IPS-15b (cell line): ENCODE results near the gene NEDD8.

Experiments
- H3K27me3 ChIP-seq: one replicate; pipeline ENCODE4 v1.6.1; 2013; ENCODE audit warnings: low read length; ENCODE audit not compliant: control insufficient read depth, insufficient read depth
- H3K36me3 ChIP-seq: one replicate; pipeline ENCODE4 v1.6.1; 2013; ENCODE audit warnings: low read length; ENCODE audit not compliant: control insufficient read depth, insufficient read depth
- H3K4me1 ChIP-seq: one replicate; pipeline ENCODE4 v1.6.1; 2013; ENCODE audit warnings: mild to moderate bottlenecking, low read length; ENCODE audit not compliant: control insufficient read depth, insufficient read depth
- H3K4me3 ChIP-seq: one replicate; pipeline ENCODE4 v1.5.1; 2013; ENCODE audit warnings: low read depth, low read length
- H3K9ac ChIP-seq: one replicate; pipeline ENCODE4 v1.6.1; 2013; ENCODE audit warnings: low read depth, mild to moderate bottlenecking, low read length
- H3K9me3 ChIP-seq: one replicate; pipeline ENCODE4 v1.6.1; 2013; ENCODE audit warnings: mild to moderate bottlenecking, low read length; ENCODE audit not compliant: control insufficient read depth, insufficient read depth

Gene NEDD8

DNA sequence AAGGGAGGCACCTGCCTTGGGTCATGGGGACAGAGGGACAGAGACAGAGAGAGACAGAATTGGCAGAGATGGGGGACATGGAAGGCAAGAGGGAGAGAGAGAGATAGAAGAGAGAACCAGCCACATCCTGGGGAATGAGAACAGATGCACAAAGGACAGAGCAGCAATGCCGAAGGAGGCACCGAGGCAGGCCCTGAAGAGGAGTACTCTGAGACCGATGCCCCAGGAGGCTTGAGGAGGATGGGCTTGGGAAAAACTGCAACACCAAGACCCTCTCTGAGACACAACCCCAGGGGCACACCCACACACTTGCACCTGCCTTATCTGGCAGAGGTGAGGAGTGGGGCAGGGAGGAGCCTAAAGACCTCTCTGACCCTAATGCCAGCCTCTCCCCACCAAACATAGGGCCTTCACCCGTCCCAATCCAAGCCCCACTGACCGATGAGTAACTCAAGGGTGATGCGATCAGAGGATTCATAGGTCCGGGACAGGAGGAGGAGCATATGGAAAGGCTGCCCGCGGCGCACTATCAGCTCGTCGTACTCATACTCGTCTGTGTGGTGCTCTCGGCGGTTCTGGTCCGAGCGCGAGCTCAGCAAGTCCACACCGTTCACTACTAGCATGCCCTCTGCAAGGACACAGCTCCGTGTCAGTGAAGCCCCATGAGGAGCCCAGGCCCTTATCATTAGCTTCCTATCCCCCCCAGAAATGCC, 29.2 kb upstream of the NEDD8 start:
- H3K9ac ChIP-seq = no peak overlapping the region
- H3K27me3 ChIP-seq = no peaks in the 10 kb centered on the region
- H3K36me3 ChIP-seq = peaks cover 8% of the 10 kb centered on the region
- no peaks in the 10 kb centered on the region for H3K4me1 ChIP-seq
- no peaks in the 10 kb centered on the region for H3K9me3 ChIP-seq
- no peak overlapping the region for H3K4me3 ChIP-seq

DNA sequence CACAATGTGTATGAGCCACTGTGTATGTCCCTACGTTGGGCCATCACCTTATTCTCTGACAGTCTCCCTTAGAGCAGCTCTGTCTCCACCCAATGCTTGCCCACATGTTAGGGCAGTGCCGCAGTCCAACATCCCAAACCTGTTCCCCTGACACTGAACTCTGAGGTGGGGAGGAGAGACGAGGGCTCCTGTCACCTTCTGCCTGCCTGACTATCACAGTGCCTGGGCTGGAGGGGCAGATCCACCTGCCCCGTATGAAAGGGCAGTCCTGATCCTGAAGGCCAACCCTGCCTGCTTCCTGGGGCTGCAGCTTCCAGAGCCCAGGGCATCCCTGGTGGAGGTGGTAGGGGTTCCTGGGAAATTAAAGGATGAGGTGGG, 28.6 kb upstream of the NEDD8 start:
- Histone ChIP-seq H3K9me3 (no peaks in the 10 kb centered on the region), H3K4me3 (no peak overlapping the region), H3K4me1 (no peaks in the 10 kb centered on the region), H3K9ac (no peak overlapping the region), H3K36me3 (peaks cover 5% of the 10 kb centered on the region), H3K27me3 (no peaks in the 10 kb centered on the region)

DNA sequence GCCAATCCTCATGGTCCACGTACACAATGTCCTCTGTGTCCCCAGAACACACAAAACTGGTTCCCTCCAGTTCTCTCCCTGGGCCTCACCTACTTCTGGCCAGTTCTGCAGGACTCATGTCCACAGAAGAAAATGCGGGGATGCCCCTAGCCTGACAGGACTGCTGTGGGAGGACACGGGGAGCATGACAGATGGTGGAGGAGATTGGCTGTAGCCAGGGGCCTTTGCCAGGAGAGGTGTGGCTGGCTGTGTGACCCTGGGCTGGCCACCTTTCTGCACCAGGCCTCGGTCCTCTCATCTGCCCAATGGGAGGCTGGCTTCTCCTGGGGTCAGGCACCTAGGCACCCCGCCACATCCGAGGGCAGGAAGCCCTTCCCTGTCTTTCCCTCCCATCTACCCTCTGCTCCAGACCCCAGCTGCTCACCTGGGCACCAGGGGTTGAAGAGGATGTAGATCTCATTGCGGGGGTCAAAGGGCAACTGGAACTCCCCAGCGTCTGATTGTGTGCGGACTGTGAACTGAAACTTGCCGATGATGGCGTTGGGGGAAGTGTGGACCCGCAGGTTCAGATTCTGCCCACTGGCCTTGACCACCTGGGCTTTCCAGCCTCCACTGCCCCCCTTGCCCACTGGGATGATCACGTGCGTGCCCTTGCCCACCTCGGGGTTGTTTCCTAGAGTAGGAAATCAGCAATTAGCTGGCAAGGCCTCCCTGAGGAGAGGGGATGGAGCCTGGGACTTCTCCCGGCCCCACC, 28.0 kb upstream of the NEDD8 start:
- H3K27me3 ChIP-seq = no peaks in the 10 kb centered on the region
- no peaks in the 10 kb centered on the region for H3K4me1 ChIP-seq
- no peak overlapping the region for H3K9ac ChIP-seq
- no peak overlapping the region for H3K4me3 ChIP-seq
- peaks cover 5% of the 10 kb centered on the region for H3K36me3 ChIP-seq
- no peaks in the 10 kb centered on the region for H3K9me3 ChIP-seq

DNA sequence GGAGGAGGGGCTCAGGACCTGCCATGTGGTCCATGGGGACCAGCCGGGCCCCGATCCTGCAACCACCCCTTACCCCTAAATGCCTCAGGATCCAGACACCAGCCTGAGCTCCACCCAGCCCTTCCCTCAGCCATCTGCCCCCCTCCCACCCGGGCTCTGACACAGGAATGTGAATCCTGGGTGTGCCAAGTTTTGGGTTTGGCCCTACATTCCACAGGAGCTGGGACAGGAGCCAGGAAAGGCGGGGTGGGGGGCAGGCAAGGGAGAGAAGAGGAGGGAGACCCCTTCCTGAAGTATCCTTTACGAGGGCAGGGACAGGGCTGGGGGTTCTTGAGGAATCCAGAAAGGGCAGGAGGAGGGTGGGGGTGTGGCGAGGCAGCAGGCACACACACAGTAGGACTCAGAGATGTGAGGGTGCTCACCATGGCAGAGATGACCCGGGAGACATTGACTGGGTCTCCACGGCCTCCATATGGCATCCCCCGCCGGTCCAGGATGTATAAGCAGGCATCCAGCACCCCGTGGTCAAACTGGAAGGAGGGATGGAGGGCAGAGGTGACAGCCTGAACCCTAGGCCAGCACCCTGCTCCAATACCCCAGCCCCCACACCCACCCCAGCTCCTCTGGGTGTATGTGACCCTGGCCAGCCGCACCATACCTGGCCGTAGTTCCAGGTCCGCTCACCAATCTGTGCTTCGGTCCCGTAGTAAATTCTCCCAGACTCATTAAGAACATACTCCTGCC, 27.3 kb upstream of the NEDD8 start:
- H3K4me3 ChIP-seq = no peak overlapping the region
- no peaks in the 10 kb centered on the region for H3K36me3 ChIP-seq
- peak overlapping the region; percentile 37 for H3K9ac ChIP-seq
- no peaks in the 10 kb centered on the region for H3K9me3 ChIP-seq
- H3K27me3 ChIP-seq = no peaks in the 10 kb centered on the region
- no peaks in the 10 kb centered on the region for H3K4me1 ChIP-seq

DNA sequence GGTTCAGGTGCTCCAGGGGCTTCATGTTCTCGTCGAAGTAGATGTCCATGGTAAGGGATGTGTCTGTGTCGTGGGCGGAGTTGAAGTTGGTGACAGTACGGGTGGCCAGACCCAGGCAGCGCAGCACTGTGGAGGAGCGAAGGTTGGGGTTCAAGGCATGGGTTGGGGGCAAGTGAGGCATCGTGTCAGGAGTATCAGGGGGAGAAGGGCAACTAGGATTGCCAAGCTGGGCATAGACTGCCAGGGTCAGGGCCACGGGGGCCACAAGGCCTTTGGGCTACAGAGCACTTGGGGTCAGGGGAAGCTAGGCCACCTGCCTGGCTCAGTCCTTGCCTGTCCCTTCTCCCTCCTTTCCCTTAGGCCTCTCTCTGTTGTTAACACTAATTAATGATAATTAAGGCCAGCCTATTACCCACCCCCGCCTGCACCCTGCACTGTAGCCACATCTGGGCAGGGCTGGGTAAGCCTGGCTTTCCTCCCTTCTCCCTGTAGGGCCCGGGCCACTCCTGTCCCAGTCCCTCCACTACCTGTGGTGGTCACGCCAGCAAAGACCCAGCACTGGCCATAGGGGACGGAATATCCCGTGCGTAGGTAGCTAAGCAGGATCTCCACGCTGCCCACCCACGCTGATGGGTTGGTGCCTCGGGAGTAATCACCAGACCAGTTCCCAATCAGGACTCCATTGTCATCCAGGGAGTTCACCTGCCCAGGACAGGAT, 26.5 kb upstream of the NEDD8 start:
- no peak overlapping the region for H3K9ac ChIP-seq
- H3K27me3 ChIP-seq = no peaks in the 10 kb centered on the region
- no peaks in the 10 kb centered on the region for H3K4me1 ChIP-seq
- H3K36me3 ChIP-seq = no peaks in the 10 kb centered on the region
- H3K4me3 ChIP-seq = no peak overlapping the region
- H3K9me3 ChIP-seq = no peaks in the 10 kb centered on the region

DNA sequence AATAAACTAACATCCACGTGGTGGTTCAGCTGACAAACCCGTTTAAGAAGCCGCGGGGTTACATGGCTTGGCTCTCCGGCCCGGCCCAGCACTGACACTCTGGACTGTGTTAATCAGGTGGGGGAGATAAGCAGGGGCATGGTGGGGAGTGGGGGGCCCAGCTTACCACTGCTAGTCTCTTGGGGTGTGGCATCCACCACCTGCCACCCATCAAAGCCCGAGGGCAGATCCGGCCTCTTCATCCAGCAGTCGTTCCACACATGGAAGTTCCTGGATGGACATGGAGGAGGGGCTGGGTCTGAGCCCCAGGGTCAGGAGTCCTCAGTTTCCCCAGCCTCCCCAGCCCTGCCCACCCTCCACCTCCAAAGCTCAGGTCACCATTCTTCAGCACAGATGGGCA, 26.0 kb upstream of the NEDD8 start:
- Histone ChIP-seq H3K9me3 (no peaks in the 10 kb centered on the region), H3K9ac (no peak overlapping the region), H3K4me1 (no peaks in the 10 kb centered on the region), H3K36me3 (no peaks in the 10 kb centered on the region), H3K4me3 (no peak overlapping the region), H3K27me3 (no peaks in the 10 kb centered on the region)

DNA sequence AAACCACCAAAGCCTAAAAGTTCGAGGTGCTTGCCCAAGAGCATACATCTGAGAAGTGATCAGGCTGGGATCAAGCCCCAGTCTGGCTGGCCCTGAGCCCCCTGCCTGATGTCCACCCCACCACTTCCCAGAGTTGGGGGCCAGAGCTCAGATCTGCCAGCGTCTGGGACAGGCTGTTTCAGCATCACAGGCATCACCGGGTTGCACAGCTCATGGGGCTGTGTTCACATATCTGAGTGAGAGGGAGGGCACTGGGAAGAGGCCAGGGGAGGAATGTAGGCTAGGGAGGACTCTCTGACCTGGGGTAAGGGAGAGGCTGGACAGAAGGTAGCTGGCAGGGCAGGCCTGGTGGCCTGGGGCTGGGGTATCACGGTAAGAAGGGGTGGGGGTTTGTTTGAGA, 24.8 kb upstream of the NEDD8 start:
- Histone ChIP-seq H3K36me3 (peaks cover 3% of the 10 kb centered on the region), H3K4me3 (no peak overlapping the region), H3K27me3 (no peaks in the 10 kb centered on the region), H3K9me3 (no peaks in the 10 kb centered on the region), H3K9ac (no peak overlapping the region), H3K4me1 (no peaks in the 10 kb centered on the region)

DNA sequence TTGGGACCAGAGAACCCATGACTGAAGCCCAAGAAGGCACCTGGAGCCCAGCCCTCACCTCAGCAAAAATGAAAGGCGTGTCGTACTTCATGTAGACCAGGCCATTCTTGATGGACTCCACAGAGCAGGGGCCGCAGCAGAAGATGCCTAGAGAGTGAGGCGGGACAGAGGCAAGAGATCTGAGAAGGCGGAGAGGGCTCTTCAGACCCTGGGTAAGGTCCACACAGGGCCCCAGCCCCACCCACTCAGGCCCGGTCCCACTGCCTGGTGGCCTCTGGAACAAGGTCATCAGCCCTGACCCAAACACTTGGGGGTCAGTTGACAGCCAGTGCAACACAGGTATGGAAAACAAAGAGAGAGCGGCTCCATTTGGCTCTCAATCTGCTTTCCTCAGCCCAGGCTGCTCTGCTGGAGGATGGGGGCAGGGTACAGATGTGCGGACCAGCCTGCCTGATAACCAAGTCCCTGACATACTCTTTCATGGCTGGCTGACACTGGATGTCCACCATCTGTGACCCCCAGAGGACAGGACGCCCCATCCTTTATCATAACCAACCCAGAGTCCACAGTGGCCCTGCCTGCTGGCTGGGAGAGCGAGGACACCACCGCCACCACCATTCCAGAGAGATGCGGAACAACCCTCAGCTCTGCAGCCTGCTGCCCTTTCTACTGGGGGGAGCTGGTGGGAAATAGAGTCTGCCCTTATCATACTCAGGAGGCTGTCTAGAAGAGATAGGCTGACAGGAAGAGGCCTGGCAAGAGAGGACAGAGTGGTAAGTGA, 24.0 kb upstream of the NEDD8 start:
- Histone ChIP-seq H3K4me1 (no peaks in the 10 kb centered on the region), H3K9me3 (no peaks in the 10 kb centered on the region), H3K36me3 (peaks cover 3% of the 10 kb centered on the region), H3K27me3 (no peaks in the 10 kb centered on the region), H3K9ac (no peak overlapping the region), H3K4me3 (no peak overlapping the region)

DNA sequence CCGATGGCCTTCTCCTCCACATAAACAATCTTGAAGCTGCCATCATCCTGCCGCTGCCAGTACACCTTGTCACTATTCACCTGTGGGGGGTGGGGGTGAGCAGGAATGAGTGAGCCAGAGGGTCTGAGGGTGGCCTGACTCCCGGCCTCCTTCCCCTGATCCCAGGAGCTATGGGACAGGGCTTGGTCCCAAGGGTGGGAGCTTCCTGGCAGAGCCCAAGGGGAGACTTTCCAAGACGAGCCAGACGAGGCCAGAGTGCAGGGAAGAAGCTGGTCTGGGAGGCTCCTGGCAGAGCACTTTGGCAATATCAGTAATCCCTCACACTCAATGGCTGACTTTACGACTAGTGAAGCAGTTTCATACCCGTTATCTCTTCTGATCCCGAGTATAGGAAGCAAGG, 23.3 kb upstream of the NEDD8 start:
- peaks cover 3% of the 10 kb centered on the region for H3K36me3 ChIP-seq
- no peak overlapping the region for H3K9ac ChIP-seq
- no peaks in the 10 kb centered on the region for H3K9me3 ChIP-seq
- no peak overlapping the region for H3K4me3 ChIP-seq
- H3K27me3 ChIP-seq = no peaks in the 10 kb centered on the region
- no peaks in the 10 kb centered on the region for H3K4me1 ChIP-seq

DNA sequence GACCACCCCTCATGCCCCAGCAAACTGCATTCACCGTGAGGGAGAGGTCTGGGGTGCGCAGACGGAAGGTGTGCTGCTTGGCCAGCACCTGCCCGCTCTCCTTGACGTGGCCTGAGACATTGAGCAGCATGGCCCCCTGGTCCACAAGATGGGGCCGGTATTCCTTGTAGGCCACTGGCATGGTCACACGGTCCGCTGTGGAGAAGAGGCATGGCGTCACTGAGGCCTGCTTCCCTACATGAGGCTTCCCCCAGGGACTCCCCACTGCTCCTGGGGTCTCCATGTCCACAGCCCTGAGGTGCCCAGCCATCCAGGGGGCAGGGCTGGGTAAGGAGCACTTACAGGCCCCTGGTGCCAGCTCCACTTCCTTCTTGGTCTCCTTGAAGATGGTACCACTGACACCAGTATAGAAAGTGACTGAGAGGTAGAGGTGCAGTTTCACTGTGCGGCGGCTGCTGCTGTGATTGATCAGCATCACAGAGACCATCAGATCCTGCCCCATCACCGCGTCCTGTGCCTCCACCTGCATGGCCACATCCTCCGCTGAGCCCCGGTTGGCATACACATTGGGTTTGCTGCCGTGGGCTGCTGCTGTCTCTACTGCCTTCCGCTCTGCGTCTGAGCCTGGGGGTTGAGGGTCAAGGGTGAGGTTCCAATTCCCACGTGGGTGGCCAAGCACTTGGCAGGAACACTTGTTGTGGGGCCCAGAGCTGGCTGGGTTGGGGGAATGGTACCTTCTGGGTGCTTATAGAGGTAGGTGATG, 22.6 kb upstream of the NEDD8 start:
- Histone ChIP-seq H3K4me1 (no peaks in the 10 kb centered on the region), H3K36me3 (peaks cover 3% of the 10 kb centered on the region), H3K9ac (no peak overlapping the region), H3K27me3 (no peaks in the 10 kb centered on the region), H3K4me3 (no peak overlapping the region), H3K9me3 (no peaks in the 10 kb centered on the region)
